ENCODE results near the gene DEFB113. TPM values are rescaled to one million over a fixed set of nuclear protein-coding genes. Genes with fewer than 3 reads are reported as not detected.
A peak's percentile ranks its signal among the peaks of the same experiment; 100 is the strongest.

DEFB113 gene
- polyA plus RNA-seq (not detected in 3 replicates), polyA minus RNA-seq (not detected in 3 replicates)
- polyA plus RNA-seq (2011; ENCODE audit: low read depth): not detected
- polyA plus RNA-seq (2011; cell fraction: cytosol; rRNA removed): not detected in 2 replicates
- not detected in 2 replicates for polyA plus RNA-seq (2011; cell fraction: nucleus; rRNA removed)
- not detected in 2 replicates for polyA plus RNA-seq (2012; ENCODE audit: low replicate concordance)
- not detected for polyA minus RNA-seq (2011; cell fraction: cytosol; rRNA and poly(A)+ RNA removed)
- not detected in 2 replicates for polyA minus RNA-seq (2011; cell fraction: nucleus; rRNA and poly(A)+ RNA removed)

GRCh38 chr6:49969605-49970004 lies at the start of gene DEFB113:
TSS of gene DEFB113 (minus strand) at chr6:49969625. CDS start at chr6:49969625, 0 bp downstream.
- no peak for TF ChIP-seq EZH2 (IDR thresholded peaks at IDR 0.05; ENCODE audit: low read length)
- no peak for TF ChIP-seq CTCF (optimal IDR thresholded peaks at IDR 0.05 in 1 of 3, IDR thresholded peaks at IDR 0.05 in 1 of 3, conservative IDR thresholded peaks at IDR 0.05 in 1 of 3; ENCODE audit: extremely low read depth in 1 of 3, insufficient read depth in 2 of 3, low read length in 3 of 3)
- Histone ChIP-seq H3K27me3 (ENCODE audit: control insufficient read depth, extremely low read depth, insufficient read depth, low read length) (no peaks in the 10 kb centered on the region), H3K79me2 (ENCODE audit: control insufficient read depth, insufficient read depth, low read length) (no peaks in the 10 kb centered on the region), H3K9me1 (ENCODE audit: control insufficient read depth, extremely low read depth, insufficient read depth, low read length) (no peaks in the 10 kb centered on the region), H3K4me2 (ENCODE audit: control insufficient read depth, extremely low read depth, insufficient read depth, low read depth, low read length) (no peak within 1 kb of the TSS), H3K9ac (ENCODE audit: control insufficient read depth, extremely low read depth, insufficient read depth, low read length) (no peak within 1 kb of the TSS), H3K4me3 (ENCODE audit: control insufficient read depth in 2 of 3, extremely low read depth in 1 of 3, insufficient read depth in 2 of 3, low read depth in 1 of 3, low read length in 3 of 3) (no peak within 1 kb of the TSS), H3K36me3 (ENCODE audit: control insufficient read depth in 2 of 2, extremely low read depth in 1 of 2, insufficient read depth in 2 of 2, low read length in 2 of 2) (no peaks in the 10 kb centered on the region), H3K9me3 (ENCODE audit: control insufficient read depth, low read depth, low read length) (no peaks in the 10 kb centered on the region), H4K20me1 (ENCODE audit: control insufficient read depth, extremely low read depth, insufficient read depth, low read length) (no peaks in the 10 kb centered on the region), H3K27ac (ENCODE audit: control insufficient read depth, insufficient read depth, low read length) (no peak within 1 kb of the TSS), H2AFZ (ENCODE audit: control insufficient read depth, low read length) (peak within 1 kb of the TSS; percentile 15), H3K4me1 (ENCODE audit: control insufficient read depth, extremely low read depth, insufficient read depth, low read length) (no peaks in the 10 kb centered on the region)
- dilution Hi-C loops (cut with MboI; ENCODE audit: extremely low pct_ligation_motif_present, low sequenced_read_pairs): no loop called here
- FAIRE-seq (no peak), DNase-seq (ENCODE audit: low read depth, low spot score) (no peak)

GRCh38 chr6:50007819-50008218 lies 38.4 kb upstream of the DEFB113 start:
- Histone ChIP-seq H2AFZ (ENCODE audit: control insufficient read depth, low read length) (no peak overlapping the region), H3K9me3 (ENCODE audit: control insufficient read depth, low read depth, low read length) (no peaks in the 10 kb centered on the region), H3K4me2 (ENCODE audit: control insufficient read depth, extremely low read depth, insufficient read depth, low read depth, low read length) (peak overlapping the region; percentile 60), H3K9ac (ENCODE audit: control insufficient read depth, extremely low read depth, insufficient read depth, low read length) (no peak overlapping the region), H3K4me1 (ENCODE audit: control insufficient read depth, extremely low read depth, insufficient read depth, low read length) (peaks cover 12% of the 10 kb centered on the region), H3K36me3 (ENCODE audit: control insufficient read depth in 2 of 2, extremely low read depth in 1 of 2, insufficient read depth in 2 of 2, low read length in 2 of 2) (no peaks in the 10 kb centered on the region), H3K4me3 (ENCODE audit: control insufficient read depth in 2 of 3, extremely low read depth in 1 of 3, insufficient read depth in 2 of 3, low read depth in 1 of 3, low read length in 3 of 3) (no peak overlapping the region), H3K9me1 (ENCODE audit: control insufficient read depth, extremely low read depth, insufficient read depth, low read length) (no peaks in the 10 kb centered on the region), H4K20me1 (ENCODE audit: control insufficient read depth, extremely low read depth, insufficient read depth, low read length) (no peaks in the 10 kb centered on the region), H3K79me2 (ENCODE audit: control insufficient read depth, insufficient read depth, low read length) (no peaks in the 10 kb centered on the region), H3K27me3 (ENCODE audit: control insufficient read depth, extremely low read depth, insufficient read depth, low read length) (no peaks in the 10 kb centered on the region), H3K27ac (ENCODE audit: control insufficient read depth, insufficient read depth, low read length) (peak overlapping the region; percentile 40)
- TF ChIP-seq CTCF (optimal IDR thresholded peaks at IDR 0.05 in 1 of 3, IDR thresholded peaks at IDR 0.05 in 1 of 3, conservative IDR thresholded peaks at IDR 0.05 in 1 of 3; ENCODE audit: extremely low read depth in 1 of 3, insufficient read depth in 2 of 3, low read length in 3 of 3): no peak
- no peak for TF ChIP-seq EZH2 (IDR thresholded peaks at IDR 0.05; ENCODE audit: low read length)
- dilution Hi-C loops (cut with MboI; ENCODE audit: extremely low pct_ligation_motif_present, low sequenced_read_pairs): no loop called here
- FAIRE-seq: peak; percentile 83
- DNase-seq (ENCODE audit: low read depth, low spot score): peak; percentile 15
